HAP-1 (cell line): Measurements from ENCODE around the gene MAFB.

Experiments
- DNase-seq, 2 experiments: peaks; one replicate each; pipeline ENCODE4 v3.0.0-alpha.2; 2016 to 2020; ENCODE audit warnings: low spot score in 2 of 2
- H3K27me3 ChIP-seq: fragments of 250-450 bp; sonication (Bioruptor Pico); 2 replicates; pipeline ENCODE4 v1.5.1; 2020; ENCODE audit warnings: low read depth, mild to moderate bottlenecking, moderate library complexity
- H3K36me3 ChIP-seq: fragments of 250-450 bp; sonication (Bioruptor Pico); replicated peaks from 2 replicates; pipeline ENCODE4 v1.5.1; 2020; ENCODE audit warnings: mild to moderate bottlenecking
- H3K4me1 ChIP-seq: fragments of 250-450 bp; sonication (Bioruptor Pico); 2 replicates; pipeline ENCODE4 v1.5.1; 2020; ENCODE audit warnings: mild to moderate bottlenecking
- H3K4me3 ChIP-seq: fragments of 250-450 bp; sonication (Bioruptor Pico); 2 replicates; pipeline ENCODE4 v1.5.1; 2020; ENCODE audit warnings: mild to moderate bottlenecking, moderate library complexity
- H3K9me3 ChIP-seq: fragments of 250-450 bp; sonication (Bioruptor Pico); 2 replicates; pipeline ENCODE4 v1.5.1; 2020; ENCODE audit warnings: mild to moderate bottlenecking, moderate library complexity
- in situ Hi-C: fragments of 300-500 bp; cut with MboI; formaldehyde crosslinking; loops from 3 replicates; pipeline ENCODE4 v1.14.3; 2020; ENCODE audit warnings: low sequenced_read_pairs, inconsistent platforms, mixed read lengths

Gene MAFB

GRCh38 chr20:40683221-40683893 is 5.7 kb downstream of the MAFB start:
- Histone ChIP-seq H3K36me3 (no peaks in the 10 kb centered on the region), H3K4me3 (no peak overlapping the region), H3K4me1 (no peaks in the 10 kb centered on the region), H3K9me3 (no peaks in the 10 kb centered on the region), H3K27me3 (peaks cover 40% of the 10 kb centered on the region)
- no peak for DNase-seq
- in situ Hi-C loops: loop anchor here (25.0 kb wide), 1 partner anchor 1571 kb away; no protein-coding TSS in a partner anchor

- no peaks in the 10 kb centered on the region for H3K4me1 ChIP-seq
- H3K27me3 ChIP-seq: peaks cover 42% of the 10 kb centered on the region
- H3K4me3 ChIP-seq: no peak overlapping the region
- DNase-seq: no peak
- H3K36me3 ChIP-seq: no peaks in the 10 kb centered on the region
- H3K9me3 ChIP-seq: no peaks in the 10 kb centered on the region
- in situ Hi-C loops: loop anchor here (25.0 kb wide), 1 partner anchor 1570 kb away; no protein-coding TSS in a partner anchor
These were observed 6.7 kb downstream of the MAFB start for GRCh38 chr20:40682104-40682981.

GRCh38 chr20:40681684-40682083 is 7.4 kb downstream of the MAFB start:
- DNase-seq: no peak
- Histone ChIP-seq H3K9me3 (no peaks in the 10 kb centered on the region), H3K27me3 (peaks cover 42% of the 10 kb centered on the region), H3K36me3 (no peaks in the 10 kb centered on the region), H3K4me1 (no peaks in the 10 kb centered on the region), H3K4me3 (no peak overlapping the region)
- in situ Hi-C loops: loop anchor here (25.0 kb wide), 1 partner anchor 1569 kb away; no protein-coding TSS in a partner anchor

- no peaks in the 10 kb centered on the region for H3K9me3 ChIP-seq
- no peaks in the 10 kb centered on the region for H3K4me1 ChIP-seq
- peaks cover 40% of the 10 kb centered on the region for H3K27me3 ChIP-seq
- in situ Hi-C loops: loop anchor here (25.0 kb wide), 1 partner anchor 1569 kb away; no protein-coding TSS in a partner anchor
- no peaks in the 10 kb centered on the region for H3K36me3 ChIP-seq
- no peak for DNase-seq
- no peak overlapping the region for H3K4me3 ChIP-seq
These were observed 7.9 kb downstream of the MAFB start for GRCh38 chr20:40681165-40681564.

GRCh38 chr20:40680161-40680959 is 8.7 kb downstream of the MAFB start:
- in situ Hi-C loops: loop anchor here (25.0 kb wide), 1 partner anchor 1568 kb away; no protein-coding TSS in a partner anchor
- Histone ChIP-seq H3K4me1 (no peaks in the 10 kb centered on the region), H3K36me3 (no peaks in the 10 kb centered on the region), H3K4me3 (no peak overlapping the region), H3K9me3 (no peaks in the 10 kb centered on the region), H3K27me3 (peaks cover 36% of the 10 kb centered on the region)
- no peak for DNase-seq

GRCh38 chr20:40679184-40679583 is 9.9 kb downstream of the MAFB start:
- in situ Hi-C loops: loop anchor here (25.0 kb wide), 1 partner anchor 1567 kb away; no protein-coding TSS in a partner anchor

GRCh38 chr20:40678286-40678875 is 10.7 kb downstream of the MAFB start:
- no peaks in the 10 kb centered on the region for H3K4me1 ChIP-seq
- H3K27me3 ChIP-seq: peaks cover 20% of the 10 kb centered on the region
- no peak for DNase-seq
- H3K4me3 ChIP-seq: no peak overlapping the region
- H3K36me3 ChIP-seq: no peaks in the 10 kb centered on the region
- H3K9me3 ChIP-seq: no peaks in the 10 kb centered on the region
- in situ Hi-C loops: loop anchor here (25.0 kb wide), 1 partner anchor 1566 kb away; no protein-coding TSS in a partner anchor

More at GRCh38 chr20:40679184-40679583, 9.9 kb downstream of the MAFB start:
- Histone ChIP-seq H3K4me3 (no peak overlapping the region), H3K36me3 (no peaks in the 10 kb centered on the region), H3K4me1 (no peaks in the 10 kb centered on the region), H3K27me3 (peaks cover 28% of the 10 kb centered on the region), H3K9me3 (no peaks in the 10 kb centered on the region)
- DNase-seq: no peak

GRCh38 chr20:40677343-40677924 is 11.6 kb downstream of the MAFB start:
- DNase-seq: no peak
- in situ Hi-C loops: loop anchor here (25.0 kb wide), 1 partner anchor 1565 kb away; no protein-coding TSS in a partner anchor
- H3K27me3 ChIP-seq: peaks cover 11% of the 10 kb centered on the region
- no peaks in the 10 kb centered on the region for H3K36me3 ChIP-seq
- H3K4me1 ChIP-seq: no peaks in the 10 kb centered on the region
- H3K4me3 ChIP-seq: no peak overlapping the region
- H3K9me3 ChIP-seq: no peaks in the 10 kb centered on the region

- Histone ChIP-seq H3K36me3 (no peaks in the 10 kb centered on the region), H3K4me3 (no peak overlapping the region), H3K9me3 (no peaks in the 10 kb centered on the region), H3K27me3 (peaks cover 3% of the 10 kb centered on the region), H3K4me1 (no peaks in the 10 kb centered on the region)
- no peak for DNase-seq
- in situ Hi-C loops: loop anchor here (25.0 kb wide), 1 partner anchor 1564 kb away; no protein-coding TSS in a partner anchor
These were observed 12.4 kb downstream of the MAFB start for GRCh38 chr20:40676491-40677269.

GRCh38 chr20:40675599-40676221 is 13.3 kb downstream of the MAFB start:
- Histone ChIP-seq H3K9me3 (no peaks in the 10 kb centered on the region), H3K27me3 (peaks cover 2% of the 10 kb centered on the region; the same call in 1 of the 2 replicates), H3K4me3 (no peak overlapping the region), H3K36me3 (no peaks in the 10 kb centered on the region), H3K4me1 (no peaks in the 10 kb centered on the region)
- no peak for DNase-seq
- in situ Hi-C loops: loop anchor here (25.0 kb wide), 1 partner anchor 1563 kb away; no protein-coding TSS in a partner anchor

- no peak overlapping the region for H3K4me3 ChIP-seq
- H3K36me3 ChIP-seq: no peaks in the 10 kb centered on the region
- in situ Hi-C loops: no loop called here
- no peaks in the 10 kb centered on the region for H3K9me3 ChIP-seq
- DNase-seq: no peak
- peaks cover 2% of the 10 kb centered on the region; the same call in 1 of the 2 replicates for H3K27me3 ChIP-seq
- H3K4me1 ChIP-seq: no peaks in the 10 kb centered on the region
These were observed 15.6 kb downstream of the MAFB start for GRCh38 chr20:40673442-40673841.

GRCh38 chr20:40672095-40672494 is 16.9 kb downstream of the MAFB start:
- Histone ChIP-seq H3K4me1 (no peaks in the 10 kb centered on the region), H3K4me3 (no peak overlapping the region), H3K27me3 (no peaks in the 10 kb centered on the region), H3K9me3 (no peaks in the 10 kb centered on the region), H3K36me3 (no peaks in the 10 kb centered on the region)
- in situ Hi-C loops: no loop called here
- no peak for DNase-seq
